ENCODE measurements around the gene HNRNPA2B1. TPM values are rescaled to one million over a fixed set of nuclear protein-coding genes. Genes with fewer than 3 reads are reported as not detected.

The HNRNPA2B1 gene
- total and polyA plus RNA-seq, 7 donors: 323 to 688 (median 482) TPM

DNA sequence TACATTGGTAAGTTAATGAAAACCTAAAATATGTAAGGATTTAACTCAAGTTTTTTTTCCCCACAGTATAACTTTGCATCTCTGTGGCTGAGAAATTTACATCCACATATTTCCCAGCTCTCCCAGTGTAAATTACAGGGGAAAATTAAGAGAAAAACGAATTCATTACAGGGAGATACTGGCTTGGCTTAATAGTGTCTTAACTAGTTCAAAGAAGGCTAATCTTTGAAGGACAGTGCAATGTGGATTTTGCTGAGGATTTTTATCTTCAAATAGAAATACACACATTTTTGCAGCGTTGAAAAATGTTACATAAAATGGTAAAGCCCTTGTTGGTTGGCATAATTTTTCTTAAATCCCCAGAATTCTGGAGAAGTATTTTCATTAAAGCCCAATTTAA lies 2.5 kb upstream of the HNRNPA2B1 start:
- Histone ChIP-seq H3K27ac (peak overlapping the region; percentile 97), H3K4me3 (peak overlapping the region; percentile 90), H3K4me1 (peaks cover 17% of the 10 kb centered on the region), H3K36me3 (ENCODE audit: insufficient read depth in 1 of 2, low read depth in 1 of 2) (peaks cover 4 to 40% of the 10 kb centered on the region in 2 donors), H3K9me3 (no peaks in the 10 kb centered on the region), H3K27me3 (ENCODE audit: insufficient read depth in 3 of 3, low read length in 2 of 3) (no peaks in the 10 kb centered on the region)
- TF ChIP-seq, protein P1, sequence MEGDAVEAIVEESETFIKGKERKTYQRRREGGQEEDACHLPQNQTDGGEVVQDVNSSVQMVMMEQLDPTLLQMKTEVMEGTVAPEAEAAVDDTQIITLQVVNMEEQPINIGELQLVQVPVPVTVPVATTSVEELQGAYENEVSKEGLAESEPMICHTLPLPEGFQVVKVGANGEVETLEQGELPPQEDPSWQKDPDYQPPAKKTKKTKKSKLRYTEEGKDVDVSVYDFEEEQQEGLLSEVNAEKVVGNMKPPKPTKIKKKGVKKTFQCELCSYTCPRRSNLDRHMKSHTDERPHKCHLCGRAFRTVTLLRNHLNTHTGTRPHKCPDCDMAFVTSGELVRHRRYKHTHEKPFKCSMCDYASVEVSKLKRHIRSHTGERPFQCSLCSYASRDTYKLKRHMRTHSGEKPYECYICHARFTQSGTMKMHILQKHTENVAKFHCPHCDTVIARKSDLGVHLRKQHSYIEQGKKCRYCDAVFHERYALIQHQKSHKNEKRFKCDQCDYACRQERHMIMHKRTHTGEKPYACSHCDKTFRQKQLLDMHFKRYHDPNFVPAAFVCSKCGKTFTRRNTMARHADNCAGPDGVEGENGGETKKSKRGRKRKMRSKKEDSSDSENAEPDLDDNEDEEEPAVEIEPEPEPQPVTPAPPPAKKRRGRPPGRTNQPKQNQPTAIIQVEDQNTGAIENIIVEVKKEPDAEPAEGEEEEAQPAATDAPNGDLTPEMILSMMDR (IDR thresholded peaks at IDR 0.05): no peak
- WGBS, 3 donors: 11 to 17% (median 13%) methylated on average over 2 of the region's 2 CpGs
- DNase-seq (no peak), ATAC-seq (no peak)
- intact Hi-C loops (cut with DNase I): loop anchor here (5.0 to 10.0 kb wide), 4 partner anchors 164 to 962 kb away; partner anchors contain the start of genes HOXA7 (in 1 of the 2) and HOXA9 (in 1 of the 2)

DNA sequence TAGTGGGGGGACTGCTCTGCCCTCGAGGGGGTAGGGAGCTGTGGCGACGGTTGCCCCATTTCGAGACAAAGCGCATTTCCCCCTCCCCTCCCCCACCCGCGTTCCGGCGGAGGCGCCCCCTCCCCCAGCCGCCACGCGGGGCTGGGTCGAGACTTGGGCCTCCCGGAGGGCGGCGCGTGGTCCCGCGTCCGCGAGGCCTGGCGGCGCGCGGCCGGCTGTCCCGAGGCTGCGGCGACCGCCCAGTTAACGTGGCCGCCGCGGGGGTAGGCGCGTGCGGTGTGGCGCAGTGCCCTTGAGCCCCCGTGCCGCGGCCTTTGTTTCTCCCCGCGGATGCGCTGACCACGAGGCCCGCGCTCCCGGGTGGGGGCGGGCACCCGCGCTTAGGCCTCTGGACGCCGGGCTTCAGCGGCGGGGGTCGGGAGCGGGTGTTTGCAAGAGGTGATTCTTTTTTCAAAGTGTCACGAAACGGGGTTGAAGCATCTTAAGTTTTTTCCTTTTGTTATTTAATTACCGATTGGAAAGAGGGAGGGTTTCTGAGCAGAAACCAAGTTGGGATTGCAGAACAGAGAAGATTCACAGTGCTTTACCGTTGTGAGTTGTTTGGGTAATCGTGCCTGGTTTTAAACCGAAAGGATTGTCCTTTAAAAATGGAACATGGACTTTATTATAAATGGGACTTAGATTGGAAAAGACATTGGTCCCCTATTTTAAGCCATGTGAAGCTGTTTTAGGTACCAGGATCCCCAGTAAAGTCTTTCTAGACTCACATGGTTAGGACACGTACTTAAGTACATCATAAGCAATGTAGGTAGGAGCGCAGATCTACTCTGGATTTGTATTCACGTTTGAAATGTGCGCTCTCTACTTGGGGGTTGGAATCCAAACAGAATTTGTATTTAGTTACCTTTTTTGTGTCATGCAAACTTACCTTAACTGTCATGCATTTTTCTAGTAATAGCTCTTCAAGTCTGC lies 1.8 kb upstream of the HNRNPA2B1 start:
- peak; percentile 19 to 31 (median 23) for ATAC-seq

GRCh38 chr7:26201247-26202018 lies 887 bp upstream of the HNRNPA2B1 start, which contains the start of gene CBX3:
Gene CBX3, plus strand, starts transcription at chr7:26201745. Its CDS starts 1,254 bp downstream, at chr7:26202999.
- peaks cover 3 to 39% of the 10 kb centered on the region in 2 donors for H3K36me3 ChIP-seq (ENCODE audit: insufficient read depth in 1 of 2, low read depth in 1 of 2)
- no peaks in the 10 kb centered on the region for H3K27me3 ChIP-seq (ENCODE audit: insufficient read depth in 3 of 3, low read length in 2 of 3)
- intact Hi-C loops (cut with DNase I): loop anchor here (5.0 to 10.0 kb wide), 4 partner anchors 166 to 963 kb away; partner anchors contain the start of genes HOXA7 (in 1 of the 2) and HOXA9 (in 1 of the 2)
- DNase-seq (peak; percentile 91 to 96), ATAC-seq (peak; percentile 70 to 76 (median 74))
- TF ChIP-seq, protein P1 (IDR thresholded peaks at IDR 0.05): no peak
- 1 to 11% (median 8%) methylated on average over 34 to 84 of the region's 86 CpGs for WGBS, 3 donors
- H3K4me1 ChIP-seq: peaks cover 30% of the 10 kb centered on the region
- peak within 1 kb of the TSS; percentile 97 for H3K27ac ChIP-seq
- H3K4me3 ChIP-seq: peak within 1 kb of the TSS; percentile 90
- no peaks in the 10 kb centered on the region for H3K9me3 ChIP-seq

More for the DNA sequence above, 1.8 kb upstream of the HNRNPA2B1 start:
- Histone ChIP-seq H3K4me3 (peak overlapping the region; percentile 90), H3K36me3 (ENCODE audit: insufficient read depth in 1 of 2, low read depth in 1 of 2) (peaks cover 4 to 39% of the 10 kb centered on the region in 2 donors), H3K27me3 (ENCODE audit: insufficient read depth in 3 of 3, low read length in 2 of 3) (no peaks in the 10 kb centered on the region), H3K27ac (peak overlapping the region; percentile 97), H3K4me1 (peaks cover 21% of the 10 kb centered on the region), H3K9me3 (no peaks in the 10 kb centered on the region)
- DNase-seq: peak; percentile 62 to 82
- intact Hi-C loops (cut with DNase I): loop anchor here (5.0 to 10.0 kb wide), 4 partner anchors 165 to 962 kb away; partner anchors contain the start of genes HOXA7 (in 1 of the 2) and HOXA9 (in 1 of the 2)
- TF ChIP-seq, protein P1 (IDR thresholded peaks at IDR 0.05): no peak
- WGBS, 3 donors: 1 to 3% (median 2%) methylated on average over 25 to 68 of the region's 68 CpGs

DNA sequence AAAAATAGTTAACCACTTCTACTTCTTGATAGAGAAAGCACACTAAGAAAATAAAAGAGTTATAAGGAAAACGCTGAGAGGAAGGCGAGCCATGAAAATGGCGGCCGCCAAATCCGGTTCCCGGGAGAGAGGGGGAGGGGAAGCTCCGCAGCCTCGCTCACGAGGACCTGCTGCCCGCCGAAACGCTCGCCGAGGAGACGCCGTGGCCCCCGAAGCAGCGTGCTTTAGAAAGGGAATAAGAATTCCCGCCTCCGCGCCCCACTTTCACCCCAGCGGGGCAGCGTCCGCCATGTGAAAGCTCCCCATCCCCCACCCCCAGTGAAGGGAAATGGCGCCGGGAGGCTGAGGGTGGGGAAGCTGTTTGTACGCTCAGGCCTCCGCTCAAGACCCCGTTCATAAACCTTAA lies 505 bp downstream of the HNRNPA2B1 start:
- WGBS, 3 donors: 0% methylated on average over 26 to 29 of the region's 29 CpGs
- intact Hi-C loops (cut with DNase I): loop anchor here (5.0 to 10.0 kb wide), 4 partner anchors 167 to 965 kb away; partner anchors contain the start of genes HOXA7 (in 1 of the 2) and HOXA9 (in 1 of the 2)
- Histone ChIP-seq H3K4me1 (peaks cover 44% of the 10 kb centered on the region), H3K4me3 (peak overlapping the region; percentile 90), H3K9me3 (no peaks in the 10 kb centered on the region), H3K27me3 (ENCODE audit: insufficient read depth in 3 of 3, low read length in 2 of 3) (no peaks in the 10 kb centered on the region), H3K27ac (peak overlapping the region; percentile 97), H3K36me3 (ENCODE audit: insufficient read depth in 1 of 2, low read depth in 1 of 2) (peaks cover 3 to 39% of the 10 kb centered on the region in 2 donors)
- ATAC-seq (peak; percentile 44 to 69 (median 48)), DNase-seq (peak; percentile 73 to 81)
- TF ChIP-seq, protein P1 (IDR thresholded peaks at IDR 0.05): no peak

Measured in psoas muscle (tissue), 8 donors.